Fibroblast of lung (primary cell): ENCODE data around the gene POLR2H. TPM values are rescaled to one million over a fixed set of nuclear protein-coding genes. Genes with fewer than 3 reads are reported as not detected.

Experiments
- DNase-seq, 2 donors: peaks; one replicate each; pipeline versions ENCODE4 v3.0.0 to v3.0.0-alpha.2; 2010; ENCODE audit warnings: low read depth in 2 of 2
- H2AFZ ChIP-seq: 2 replicates; pipeline ENCODE4 v1.5.1; 2012; ENCODE audit warnings: low read length, control low read depth, inconsistent platforms
- H3K27ac ChIP-seq: 2 replicates; pipeline ENCODE4 v1.5.1; 2011; ENCODE audit warnings: low read length, control low read depth; ENCODE audit not compliant: insufficient read depth
- H3K27me3 ChIP-seq: 2 replicates; pipeline ENCODE4 v1.5.1; 2011; ENCODE audit warnings: mild to moderate bottlenecking, low read length; ENCODE audit not compliant: control insufficient read depth, insufficient read depth
- H3K36me3 ChIP-seq: 2 replicates; pipeline ENCODE4 v1.5.1; 2011; ENCODE audit warnings: low read length; ENCODE audit not compliant: control insufficient read depth, insufficient read depth
- H3K4me1 ChIP-seq: 2 replicates; pipeline ENCODE4 v1.5.1; 2011; ENCODE audit warnings: low read length; ENCODE audit not compliant: control insufficient read depth, insufficient read depth; ENCODE audit errors: extremely low read depth
- H3K4me2 ChIP-seq: 2 replicates; pipeline ENCODE4 v1.5.1; 2011; ENCODE audit warnings: low read length, control low read depth; ENCODE audit not compliant: insufficient read depth; ENCODE audit errors: extremely low read depth
- H3K4me3 ChIP-seq, 4 experiments: fragments of 200-600 bp in 1 of 4; sonication (generic) in 1 of 4; replicated peaks in 1 of 4; 2 replicates each; pipeline ENCODE4 v1.5.1; 2011 to 2016; ENCODE audit warnings: low read length in 4 of 4, low read depth in 3 of 4, mild to moderate bottlenecking in 3 of 4, control low read depth in 2 of 4, inconsistent platforms in 1 of 4, mixed read lengths in 1 of 4; ENCODE audit not compliant: insufficient read depth in 1 of 4; ENCODE audit errors: control extremely low read depth in 1 of 4
- H3K79me2 ChIP-seq: 2 replicates; pipeline ENCODE4 v1.5.1; 2012; ENCODE audit warnings: mild to moderate bottlenecking, low read length, inconsistent platforms; ENCODE audit not compliant: control insufficient read depth, insufficient read depth
- H3K9ac ChIP-seq: 2 replicates; pipeline ENCODE4 v1.5.1; 2011; ENCODE audit warnings: mild to moderate bottlenecking, low read length, control low read depth; ENCODE audit not compliant: insufficient read depth
- H3K9me3 ChIP-seq: 2 replicates; pipeline ENCODE4 v1.5.1; 2012; ENCODE audit warnings: low read depth, low read length; ENCODE audit not compliant: control insufficient read depth, insufficient read depth
- H4K20me1 ChIP-seq: 2 replicates; pipeline ENCODE4 v1.5.1; 2011; ENCODE audit warnings: low read length; ENCODE audit not compliant: control insufficient read depth, insufficient read depth; ENCODE audit errors: extremely low read depth
- EZH2 ChIP-seq: IDR thresholded peaks from 2 replicates; pipeline ENCODE4 v1.5.1; 2012; ENCODE audit warnings: low read length, control low read depth, mild to moderate bottlenecking; ENCODE audit errors: missing control alignments
- polyA plus RNA-seq, 2 donors: library from polyadenylated mRNA; depleted of rRNA in 1 of 2; stranded (reverse) in 1 of 2; unstranded in 1 of 2; fragments of >200 nt; gene quantifications; 2 replicates each; pipeline ENCODE4 v1.2.1, GENCODE V29; 2011 to 2012; ENCODE audit warnings: missing spikeins in 1 of 2
- total RNA-seq: library from RNA; depleted of rRNA; stranded (reverse); fragments of >200 nt; gene quantifications from 2 replicates; pipeline ENCODE4 v1.2.1, GENCODE V29; 2014
- TF ChIP-seq, protein P1 (sequence below), 2 donors: IDR thresholded peaks in 1 of 2; conservative IDR thresholded peaks in 1 of 2; 1 replicate in 1 of 2; 2 replicates in 1 of 2; pipeline ENCODE4 v1.5.1; 2011 to 2012; ENCODE audit warnings: low read length in 2 of 2, control low read depth in 1 of 2, inconsistent platforms in 1 of 2, low read depth in 1 of 2, mild to moderate bottlenecking in 1 of 2

POLR2H gene
- total and polyA plus RNA-seq, 2 donors (not counting 1 experiment from before 2014, with no cell fraction given) = 62.4 to 100 TPM

DNA sequence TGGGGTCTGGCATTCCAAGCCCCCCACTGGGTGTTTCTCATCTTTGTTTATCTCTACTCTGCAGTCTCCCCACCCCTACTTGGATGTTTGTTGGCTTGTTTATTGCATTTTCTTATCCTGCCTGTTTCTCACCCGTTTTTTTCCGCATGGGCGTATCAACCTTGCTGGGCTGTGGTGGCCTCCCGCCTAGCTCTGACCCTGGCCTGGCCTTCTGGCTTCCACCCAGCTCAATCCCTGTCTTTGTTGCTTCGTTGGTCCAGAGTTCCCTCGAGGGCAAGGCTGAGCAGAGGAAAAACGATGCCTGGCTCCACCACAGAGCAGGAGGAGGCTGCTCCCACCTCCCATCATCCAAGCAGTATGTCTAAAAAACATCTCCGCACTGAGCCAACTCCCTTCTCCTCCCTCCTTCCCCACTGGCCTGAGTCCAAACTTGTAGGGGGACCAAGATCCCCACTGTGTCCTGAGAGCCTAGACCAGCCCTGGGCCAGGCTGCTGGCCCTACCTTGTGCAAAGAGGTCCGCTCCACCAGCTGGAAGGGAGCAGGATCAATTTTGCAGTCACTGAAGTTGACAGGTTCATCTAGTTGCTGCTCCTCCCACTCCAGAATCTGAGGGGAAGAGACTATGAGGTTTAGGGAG, 9.9 kb upstream of the POLR2H start:
- TF ChIP-seq, protein P1, sequence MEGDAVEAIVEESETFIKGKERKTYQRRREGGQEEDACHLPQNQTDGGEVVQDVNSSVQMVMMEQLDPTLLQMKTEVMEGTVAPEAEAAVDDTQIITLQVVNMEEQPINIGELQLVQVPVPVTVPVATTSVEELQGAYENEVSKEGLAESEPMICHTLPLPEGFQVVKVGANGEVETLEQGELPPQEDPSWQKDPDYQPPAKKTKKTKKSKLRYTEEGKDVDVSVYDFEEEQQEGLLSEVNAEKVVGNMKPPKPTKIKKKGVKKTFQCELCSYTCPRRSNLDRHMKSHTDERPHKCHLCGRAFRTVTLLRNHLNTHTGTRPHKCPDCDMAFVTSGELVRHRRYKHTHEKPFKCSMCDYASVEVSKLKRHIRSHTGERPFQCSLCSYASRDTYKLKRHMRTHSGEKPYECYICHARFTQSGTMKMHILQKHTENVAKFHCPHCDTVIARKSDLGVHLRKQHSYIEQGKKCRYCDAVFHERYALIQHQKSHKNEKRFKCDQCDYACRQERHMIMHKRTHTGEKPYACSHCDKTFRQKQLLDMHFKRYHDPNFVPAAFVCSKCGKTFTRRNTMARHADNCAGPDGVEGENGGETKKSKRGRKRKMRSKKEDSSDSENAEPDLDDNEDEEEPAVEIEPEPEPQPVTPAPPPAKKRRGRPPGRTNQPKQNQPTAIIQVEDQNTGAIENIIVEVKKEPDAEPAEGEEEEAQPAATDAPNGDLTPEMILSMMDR (conservative IDR thresholded peaks at IDR 0.05 in 1 of 2, IDR thresholded peaks at IDR 0.05 in 1 of 2; ENCODE audit: low read depth in 1 of 2, low read length in 2 of 2) = no peak
- Histone ChIP-seq H3K4me1 (no peaks in the 10 kb centered on the region), H2AFZ (no peak overlapping the region), H3K27ac (no peak overlapping the region), H3K9ac (no peak overlapping the region), H3K4me3 (no peak overlapping the region), H3K27me3 (no peaks in the 10 kb centered on the region), H3K9me3 (no peaks in the 10 kb centered on the region), H3K36me3 (peaks cover 9% of the 10 kb centered on the region), H3K4me2 (no peak overlapping the region), H3K79me2 (no peaks in the 10 kb centered on the region), H4K20me1 (no peaks in the 10 kb centered on the region)
- no peak for DNase-seq

DNA sequence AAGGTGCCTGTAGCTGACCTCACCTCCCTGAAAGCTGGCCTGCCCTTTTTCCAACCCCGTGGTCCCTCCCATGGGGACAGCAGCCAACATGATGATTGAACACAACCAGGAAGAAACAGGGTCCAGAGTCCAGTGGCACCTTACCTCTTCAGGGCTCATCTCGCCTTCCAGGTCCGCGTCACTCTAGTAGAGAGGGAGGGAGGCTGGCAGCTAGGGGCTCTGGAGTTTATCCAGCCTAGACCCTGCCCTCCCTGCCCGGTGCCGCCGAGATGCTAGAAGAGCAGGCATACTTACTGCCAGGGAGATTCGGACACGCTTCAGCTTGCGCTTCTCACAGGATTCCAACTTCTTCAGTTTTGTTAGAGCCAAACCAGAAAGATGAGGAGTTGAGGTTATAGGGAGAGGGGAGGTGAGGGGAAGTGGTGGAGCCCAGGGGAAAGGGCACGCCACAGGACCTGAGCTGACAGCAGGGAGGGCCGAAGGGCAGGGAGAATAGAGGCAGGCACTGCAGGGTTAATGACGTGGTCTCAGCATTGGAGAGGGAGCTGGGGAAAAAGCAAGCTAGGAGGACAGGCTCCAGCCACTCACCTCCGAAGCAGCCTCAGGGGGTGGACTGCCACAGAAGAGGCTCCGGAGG, 9.2 kb upstream of the POLR2H start:
- Histone ChIP-seq H3K27me3 (no peaks in the 10 kb centered on the region), H3K36me3 (peaks cover 9% of the 10 kb centered on the region), H4K20me1 (no peaks in the 10 kb centered on the region), H3K9me3 (no peaks in the 10 kb centered on the region), H3K4me1 (no peaks in the 10 kb centered on the region), H3K4me2 (no peak overlapping the region), H3K9ac (no peak overlapping the region), H2AFZ (no peak overlapping the region), H3K4me3 (no peak overlapping the region), H3K27ac (no peak overlapping the region), H3K79me2 (no peaks in the 10 kb centered on the region)
- DNase-seq = no peak
- TF ChIP-seq EZH2 = no peak
- TF ChIP-seq, protein P1 (conservative IDR thresholded peaks at IDR 0.05 in 1 of 2, IDR thresholded peaks at IDR 0.05 in 1 of 2; ENCODE audit: low read depth in 1 of 2, low read length in 2 of 2) = no peak

DNA sequence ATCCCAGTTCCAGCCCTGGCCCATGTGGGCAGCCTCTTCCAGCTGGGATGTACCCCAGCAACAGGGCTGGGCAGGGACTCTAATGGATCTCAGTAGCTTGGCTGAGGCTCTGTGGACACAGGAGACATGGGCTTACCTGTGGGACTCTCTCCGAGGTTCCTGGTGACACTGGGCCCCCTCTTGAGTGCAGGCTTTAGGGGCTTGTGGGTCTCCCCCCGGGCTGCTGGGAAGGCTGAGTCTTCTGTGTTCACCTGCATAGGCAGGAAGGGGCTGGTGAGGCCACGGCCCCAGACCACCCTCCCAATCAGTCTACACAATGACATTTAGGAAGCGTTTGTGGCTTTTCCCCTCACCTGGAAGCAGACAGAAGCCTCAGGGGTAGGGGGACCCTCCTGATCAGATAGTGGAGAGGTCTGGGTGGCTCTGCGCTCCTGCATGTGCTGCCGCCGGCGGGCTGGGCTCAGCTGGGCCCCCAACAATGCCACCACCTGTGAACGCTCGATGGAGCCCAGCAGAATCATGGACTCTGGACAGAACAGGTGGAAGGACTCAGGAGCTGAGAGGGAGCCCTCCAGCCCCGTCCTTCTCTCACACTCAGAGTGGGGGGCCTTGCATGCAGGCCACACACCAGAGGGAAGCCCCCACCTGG, 8.5 kb upstream of the POLR2H start:
- H3K4me2 ChIP-seq = no peak overlapping the region
- no peaks in the 10 kb centered on the region for H4K20me1 ChIP-seq
- H3K4me1 ChIP-seq = no peaks in the 10 kb centered on the region
- no peak overlapping the region for H3K4me3 ChIP-seq
- no peaks in the 10 kb centered on the region for H3K9me3 ChIP-seq
- H3K36me3 ChIP-seq = peaks cover 9% of the 10 kb centered on the region
- no peaks in the 10 kb centered on the region for H3K27me3 ChIP-seq
- no peak overlapping the region for H2AFZ ChIP-seq
- DNase-seq = no peak
- H3K79me2 ChIP-seq = no peaks in the 10 kb centered on the region
- no peak overlapping the region for H3K27ac ChIP-seq
- no peak overlapping the region for H3K9ac ChIP-seq
- TF ChIP-seq, protein P1 (conservative IDR thresholded peaks at IDR 0.05 in 1 of 2, IDR thresholded peaks at IDR 0.05 in 1 of 2; ENCODE audit: low read depth in 1 of 2, low read length in 2 of 2) = no peak
- no peak for TF ChIP-seq EZH2
